K562 (cell line): ENCODE data around the gene FGF2. TPM values are rescaled to one million over a fixed set of nuclear protein-coding genes. Genes with fewer than 3 reads are reported as not detected.

Experiments used
- ATAC-seq: fragments of 200-7000 bp; cut with Tn5 transposase; 3 replicates; pipeline ENCODE4 v1.9.1; 2020; ENCODE audit warnings: moderate library complexity
- BruUV-seq: library from RNA; stranded (reverse); fragments of 400-500 nt; replicated peaks from 2 replicates; lab custom pipeline; 2021; lab: Mats Ljungman, UMichigan
- CTCF ChIA-PET: fragments of 300-600 bp; formaldehyde crosslinking; extraction: SDS; loops from one replicate; lab custom pipeline; 2021; ENCODE audit warnings: low intra/inter-chr PET ratio; lab: Yijun Ruan, JAX
- POLR2A ChIA-PET: fragments of 300-600, 350-650 bp; sonication (Branson Sonifier 250); formaldehyde crosslinking; extraction: SDS; loops from one replicate; lab custom pipeline; 2021; ENCODE audit warnings: antibody characterized with exemption, inconsistent platforms; lab: Yijun Ruan, JAX
- DNase-seq, 4 experiments: peaks; one replicate each; pipeline versions ENCODE4 v3.0.0 to v3.0.0-alpha.2; 2011 to 2018; ENCODE audit warnings: low spot score in 3 of 4, mixed read lengths in 3 of 4; ENCODE audit errors: extremely low read depth in 1 of 4
- FAIRE-seq: peaks from 2 replicates; lab custom pipeline; 2011; peaks lifted over from hg19 to GRCh38; lab: Jason Lieb, UNC
- H2AFZ ChIP-seq: 2 replicates; pipeline ENCODE4 v1.6.0; 2011; ENCODE audit warnings: low read depth, low read length, control low read depth, inconsistent platforms
- H3K27ac ChIP-seq: fragments of 200-600 bp; 3 replicates; pipeline ENCODE4 v1.8.0; 2011; ENCODE audit warnings: low read depth, mild to moderate bottlenecking, control low read depth, inconsistent platforms, low read length, moderate library complexity, mixed read lengths; ENCODE audit errors: extremely low read depth
- H3K27me3 ChIP-seq, 2 experiments: fragments of 300-600 bp in 1 of 2; 2 replicates in 1 of 2; 3 replicates in 1 of 2; pipeline versions ENCODE4 v1.6.0 to v1.8.0; 2011; ENCODE audit warnings: inconsistent platforms in 2 of 2, low read length in 2 of 2, mild to moderate bottlenecking in 1 of 2, mixed read lengths in 1 of 2, moderate library complexity in 1 of 2; ENCODE audit not compliant: control insufficient read depth in 2 of 2, insufficient read depth in 2 of 2
- H3K36me3 ChIP-seq: fragments of 300-600 bp; 3 replicates; pipeline ENCODE4 v1.8.0; 2011; ENCODE audit warnings: mild to moderate bottlenecking, low read length, inconsistent platforms; ENCODE audit not compliant: control insufficient read depth, insufficient read depth
- H3K4me1 ChIP-seq, 2 experiments: fragments of 200-600 bp in 1 of 2; replicated peaks in 1 of 2; 2 replicates in 1 of 2; 3 replicates in 1 of 2; pipeline versions ENCODE4 v1.5.1 to v1.8.0; 2011; ENCODE audit warnings: inconsistent platforms in 2 of 2, low read length in 2 of 2, mild to moderate bottlenecking in 1 of 2, mixed read lengths in 1 of 2, moderate library complexity in 1 of 2; ENCODE audit not compliant: control insufficient read depth in 2 of 2, insufficient read depth in 2 of 2
- H3K4me2 ChIP-seq: 2 replicates; pipeline ENCODE4 v1.6.1; 2011; ENCODE audit warnings: low read length, control low read depth, inconsistent platforms, mixed read lengths; ENCODE audit not compliant: insufficient read depth
- H3K4me3 ChIP-seq: fragments of 200-600 bp; sonication (generic), shearing (Covaris generic); 2 replicates; pipeline ENCODE4 v1.5.1; 2016; ENCODE audit warnings: control low read depth, inconsistent platforms
- H3K79me2 ChIP-seq: fragments of 200-600 bp; 3 replicates; pipeline ENCODE4 v1.8.0; 2011; ENCODE audit warnings: low read length, inconsistent platforms; ENCODE audit not compliant: control insufficient read depth, insufficient read depth
- H3K9ac ChIP-seq, 2 experiments: 2 replicates each; pipeline versions ENCODE4 v1.6.0 to v1.6.1; 2011; ENCODE audit warnings: low read depth in 2 of 2, low read length in 2 of 2, control low read depth in 1 of 2, inconsistent platforms in 1 of 2, mild to moderate bottlenecking in 1 of 2, mixed read lengths in 1 of 2; ENCODE audit not compliant: insufficient read depth in 1 of 2
- H3K9me1 ChIP-seq: one replicate; pipeline ENCODE4 v1.6.0; 2011; ENCODE audit warnings: inconsistent platforms, mild to moderate bottlenecking, low read length, moderate library complexity; ENCODE audit not compliant: control insufficient read depth, insufficient read depth
- H3K9me3 ChIP-seq: replicated peaks from 2 replicates; pipeline ENCODE4 v1.5.1; 2011; ENCODE audit warnings: low read depth, low read length, inconsistent platforms; ENCODE audit not compliant: control insufficient read depth, insufficient read depth
- H4K20me1 ChIP-seq: replicated peaks from 2 replicates; pipeline ENCODE4 v1.6.1; 2011; ENCODE audit warnings: low read length, inconsistent platforms, mixed read lengths; ENCODE audit not compliant: control insufficient read depth, insufficient read depth
- CBFA2T2 ChIP-seq: fragments of 450-650 bp; conservative IDR thresholded peaks from 2 replicates; pipeline ENCODE4 v1.6.1; 2017; ENCODE audit warnings: mild to moderate bottlenecking
- CBFA2T3 ChIP-seq: fragments of 450-650 bp; IDR thresholded peaks from 2 replicates; pipeline ENCODE4 v1.6.1; 2017
- CTBP1 ChIP-seq: fragments of 450-650 bp; IDR thresholded peaks from 2 replicates; pipeline ENCODE4 v1.6.1; 2016; ENCODE audit warnings: borderline replicate concordance
- DPF2 ChIP-seq: fragments of 450-650 bp; IDR thresholded peaks from 2 replicates; pipeline ENCODE4 v1.6.1; 2016
- FOXJ2 ChIP-seq: fragments of 200-800 bp; sonication (Bioruptor generic); IDR thresholded peaks from 2 replicates; pipeline ENCODE4 v1.6.1; 2016; ENCODE audit warnings: missing genetic modification characterization, missing compliant biosample characterization
- FOXM1 ChIP-seq, 2 experiments: fragments of 450-650 bp in 1 of 2; sonication (generic) in 1 of 2; formaldehyde crosslinking in 1 of 2; IDR thresholded peaks; 2 replicates each; pipeline versions ENCODE4 v1.6.1 to v1.9.0; 2017 to 2022; ENCODE audit warnings: low read depth in 2 of 2, mild to moderate bottlenecking in 2 of 2, missing genetic modification reagents in 1 of 2, moderate library complexity in 1 of 2
- ID3 ChIP-seq, 2 experiments: fragments of 250-450 bp in 1 of 2; fragments of 450-650 bp in 1 of 2; sonication (Bioruptor Pico) in 1 of 2; IDR thresholded peaks; 2 replicates each; pipeline versions ENCODE4 v1.6.1 to v1.8.0; 2016 to 2021; ENCODE audit warnings: mild to moderate bottlenecking in 2 of 2, moderate library complexity in 2 of 2, missing compliant biosample characterization in 1 of 2, missing genetic modification characterization in 1 of 2
- IRF1 ChIP-seq: sonication (generic); formaldehyde crosslinking; IDR thresholded peaks from 2 replicates; pipeline ENCODE4 v1.8.0; 2022; ENCODE audit warnings: missing genetic modification reagents, mild to moderate bottlenecking, borderline replicate concordance
- KDM1A ChIP-seq, 2 experiments: fragments of 450-650 bp; IDR thresholded peaks; 2 replicates each; pipeline ENCODE4 v1.6.1; 2016; ENCODE audit warnings: mild to moderate bottlenecking in 2 of 2
- L3MBTL2 ChIP-seq: fragments of 450-650 bp; IDR thresholded peaks from 2 replicates; pipeline ENCODE4 v1.6.1; 2016; ENCODE audit warnings: mild to moderate bottlenecking, moderate library complexity
- LEF1 ChIP-seq: fragments of 450-650 bp; IDR thresholded peaks from 2 replicates; pipeline ENCODE4 v1.6.1; 2016; ENCODE audit warnings: mild to moderate bottlenecking
- MIER1 ChIP-seq: fragments of 450-650 bp; IDR thresholded peaks from 2 replicates; pipeline ENCODE4 v1.6.1; 2016; ENCODE audit warnings: antibody characterized with exemption, mild to moderate bottlenecking, low read depth
- MTA2 ChIP-seq: fragments of 450-650 bp; IDR thresholded peaks from 2 replicates; pipeline ENCODE4 v1.6.1; 2016; ENCODE audit warnings: low read depth
- POLR2G ChIP-seq: fragments of 200-400 bp; formaldehyde crosslinking; IDR thresholded peaks from 2 replicates; pipeline ENCODE4 v1.6.1; 2017; ENCODE audit warnings: low read depth, mild to moderate bottlenecking, antibody characterized with exemption, low read length, moderate library complexity
- RCOR1 ChIP-seq, 2 experiments: IDR thresholded peaks; 2 replicates each; pipeline ENCODE4 v1.6.1; 2012; ENCODE audit warnings: low read depth in 2 of 2, low read length in 2 of 2, borderline replicate concordance in 1 of 2, improper control_type of control experiment in 1 of 2
- SMARCA4 ChIP-seq: fragments of 450-650 bp; IDR thresholded peaks from 2 replicates; pipeline ENCODE4 v1.6.1; 2016
- SMARCE1 ChIP-seq: fragments of 450-650 bp; IDR thresholded peaks from 2 replicates; pipeline ENCODE4 v1.7.1; 2016; ENCODE audit warnings: mild to moderate bottlenecking
- SOX6 ChIP-seq: fragments of 450-650 bp; IDR thresholded peaks from 2 replicates; pipeline ENCODE4 v1.6.1; 2014; ENCODE audit warnings: mild to moderate bottlenecking
- TAL1 ChIP-seq: fragments of 450-650 bp; IDR thresholded peaks from 2 replicates; pipeline ENCODE4 v1.6.1; 2016; ENCODE audit warnings: mild to moderate bottlenecking
- TCF3 ChIP-seq: sonication (generic); formaldehyde crosslinking; IDR thresholded peaks from 2 replicates; pipeline ENCODE4 v1.4.0; 2020; ENCODE audit warnings: mild to moderate bottlenecking, missing genetic modification reagents
- TEAD4 ChIP-seq, 2 experiments: sonication (generic) in 1 of 2; formaldehyde crosslinking in 1 of 2; IDR thresholded peaks; 2 replicates each; pipeline versions ENCODE4 v1.6.1 to v1.8.0; 2012 to 2022; ENCODE audit warnings: borderline replicate concordance in 1 of 2, inconsistent platforms in 1 of 2, low read length in 1 of 2, mild to moderate bottlenecking in 1 of 2, missing genetic modification reagents in 1 of 2
- ZBTB17 ChIP-seq: fragments of 450-650 bp; formaldehyde crosslinking; IDR thresholded peaks from 2 replicates; pipeline ENCODE4 v1.4.0; 2020; ENCODE audit warnings: mild to moderate bottlenecking
- ZEB2 ChIP-seq: fragments of 450-650 bp; IDR thresholded peaks from 2 replicates; pipeline ENCODE4 v1.6.1; 2016
- ZNF431 ChIP-seq: sonication (generic); formaldehyde crosslinking; IDR thresholded peaks from 2 replicates; pipeline ENCODE4 v1.8.0; 2022; ENCODE audit warnings: mild to moderate bottlenecking, missing genetic modification reagents
- ZNF436 ChIP-seq: fragments of 250-450, 450-650 bp; sonication (Bioruptor Pico); formaldehyde crosslinking; IDR thresholded peaks from 2 replicates; pipeline ENCODE4 v1.7.0; 2020; ENCODE audit warnings: mild to moderate bottlenecking
- WGBS: fragments of 100-300 bp; shearing (Covaris generic); methylation state at CpG from one replicate; pipeline ENCODE4 v1.1.6; 2016; ENCODE audit warnings: low coverage, mixed read lengths; ENCODE audit not compliant: insufficient coverage; ENCODE audit errors: missing lambda C conversion rate; 5-methylcytosine and 5-hydroxymethylcytosine counted together
- in situ Hi-C: fragments of 300-500 bp; cut with MboI; formaldehyde crosslinking; loops from 4 replicates; pipeline ENCODE4 v1.15.0; 2018; ENCODE audit warnings: inconsistent platforms, mixed read lengths
- intact Hi-C: fragments of 100-400 bp; cut with micrococcal nuclease; formaldehyde crosslinking; loops from 2 replicates; pipeline ENCODE4 v1.14.2; 2022
- polyA plus RNA-seq, 8 experiments: library from polyadenylated mRNA; depleted of rRNA in 4 of 8; stranded (reverse) in 5 of 8; unstranded in 3 of 8; fragments of >200 nt; fragmentation: Nextera tagmentation in 2 of 8; fragmentation: Illumina TruSeq in 1 of 8; extraction: Ambion mirVana in 2 of 8; extraction: Trizol in 1 of 8; gene quantifications; 2 replicates each; pipeline versions ENCODE4 v1.2.1 to v1.2.3, GENCODE V29; 2011 to 2014; ENCODE audit warnings: inconsistent platforms in 1 of 8, missing spikeins in 1 of 8
- total RNA-seq, 7 experiments: library from RNA; depleted of rRNA in 6 of 7; stranded (reverse); fragments of >200 nt in 6 of 7; fragmentation: Illumina TruSeq in 2 of 7; extraction: Trizol in 2 of 7; gene quantifications; 2 replicates each; pipeline versions ENCODE4 v1.2.1 to v1.2.3, GENCODE V29; 2011 to 2021; ENCODE audit warnings: low replicate concordance in 1 of 7

FGF2 gene
- total and polyA plus RNA-seq, 9 of the 15 experiments (the other 6 are each of a cell fraction or from before 2014, with no cell fraction given) = 2.5 to 19.4 (median 9.2) TPM

- FAIRE-seq (peak; percentile 55), ATAC-seq (no peak), DNase-seq (peak in 1 of 4 experiments; percentile 55)
- H3K9me3 ChIP-seq = no peaks in the 10 kb centered on the region
- no peaks in the 10 kb centered on the region for H3K36me3 ChIP-seq
- intact Hi-C loops = loop anchor here (5.0 kb wide), 1 partner anchor 222 kb away; no protein-coding TSS in a partner anchor
- peak overlapping the region; percentile 41 for H2AFZ ChIP-seq
- no peaks in the 10 kb centered on the region for H3K9me1 ChIP-seq
- ChIA-PET POLR2A (interaction anchor here (1.2 kb wide), 1 partner anchor 92 kb away, joined by 3 read pairs; the partner anchor contains the start of gene BBS12), CTCF (no interaction called here)
- peaks cover 26% of the 10 kb centered on the region for H3K79me2 ChIP-seq
- H3K27me3 ChIP-seq = no peaks in the 10 kb centered on the region
- peaks cover 8 to 32% of the 10 kb centered on the region in 2 experiments; a peak in 4 of 5 replicates for H3K4me1 ChIP-seq
- whole genome bisulfite sequencing = 14% methylated on average over 2 of the region's 2 CpGs
- H3K9ac ChIP-seq = no peak overlapping the region
- in situ Hi-C loops = no loop called here
- H3K4me2 ChIP-seq = peak overlapping the region; percentile 16; the same call in 1 of the 2 replicates
- no peaks in the 10 kb centered on the region for H4K20me1 ChIP-seq
- BruUV-seq = no TSS peak
- H3K27ac ChIP-seq = no peak overlapping the region
- H3K4me3 ChIP-seq = no peak overlapping the region
- TF ChIP-seq ZNF431 (no peak), SMARCE1 (0 out of 2 replicates have a peak, but pooled peaks have one; percentile 61), KDM1A (IDR thresholded peaks at IDR 0.05) (peak; percentile 76 to 83), IRF1 (no peak), TAL1 (peak; percentile 74), FOXM1 (IDR thresholded peaks at IDR 0.05; ENCODE audit: low read depth) (peak; percentile 24; the same call in 1 of the 2 replicates), FOXM1 (CRISPR knock-in tag; IDR thresholded peaks at IDR 0.05; ENCODE audit: low read depth) (no peak), TCF3 (peak; percentile 78), MIER1 (no peak), TEAD4 (IDR thresholded peaks at IDR 0.05; ENCODE audit: low read length) (peak; percentile 54), TEAD4 (CRISPR knock-in tag; IDR thresholded peaks at IDR 0.05; ENCODE audit: borderline replicate concordance) (no peak), MTA2 (peak; percentile 39; the same call in 1 of the 2 replicates), SMARCA4 (0 out of 2 replicates have a peak, but pooled peaks have one; percentile 49), POLR2G (no peak), LEF1 (0 out of 2 replicates have a peak, but pooled peaks have one; percentile 22), CTBP1 (peak; percentile 80), ID3 (CRISPR knock-in tag; IDR thresholded peaks at IDR 0.05) (no peak), ID3 (tag; IDR thresholded peaks at IDR 0.05) (0 out of 2 replicates have a peak, but pooled peaks have one; percentile 20), DPF2 (peak; percentile 58), CBFA2T2 (peak; percentile 64), ZEB2 (peak; percentile 74), FOXJ2 (tag) (no peak), L3MBTL2 (no peak), CBFA2T3 (peak; percentile 86), ZNF436 (CRISPR knock-in tag) (no peak), ZBTB17 (CRISPR knock-in tag) (no peak), RCOR1 (IDR thresholded peaks at IDR 0.05; ENCODE audit: borderline replicate concordance in 1 of 2, low read depth in 2 of 2, low read length in 2 of 2) (0 out of 4 replicates have a peak, but pooled peaks of 1 of the 2 experiments have one; percentile 69), SOX6 (peak; percentile 37; the same call in 1 of the 2 replicates)
Measured at GRCh38 chr4:122824616-122825015, 2.0 kb upstream of the FGF2 start.
